Islet precursor cell (in vitro differentiated cells): Measurements from ENCODE around the gene RPTOR.

Source experiments
- DNase-seq: peaks from one replicate; pipeline ENCODE4 v3.0.0-alpha.2; 2018

RPTOR gene

GRCh38 chr17:80822700-80823410 is 278.2 kb downstream of the RPTOR start:
- no peak for DNase-seq

GRCh38 chr17:80824549-80825470 is 280.2 kb downstream of the RPTOR start:
- DNase-seq = no peak

- peak; percentile 62 for DNase-seq
Observed at GRCh38 chr17:80825471-80826345, 281.1 kb downstream of the RPTOR start.

- DNase-seq = no peak
Observed at GRCh38 chr17:80826346-80826954, 281.8 kb downstream of the RPTOR start.

GRCh38 chr17:80826955-80827645 is 282.5 kb downstream of the RPTOR start:
- DNase-seq = peak; percentile 89

- DNase-seq = peak; percentile 64
Observed at GRCh38 chr17:80827646-80828643, 283.3 kb downstream of the RPTOR start.

GRCh38 chr17:80829166-80829813 is 284.7 kb downstream of the RPTOR start:
- DNase-seq = no peak

- no peak for DNase-seq
Observed at GRCh38 chr17:80830020-80830780, 285.6 kb downstream of the RPTOR start.

GRCh38 chr17:80831491-80831890 is 286.9 kb downstream of the RPTOR start:
- no peak for DNase-seq

GRCh38 chr17:80832266-80832676 is 287.6 kb downstream of the RPTOR start:
- DNase-seq = peak; percentile 88

- peak; percentile 100 for DNase-seq
Observed at GRCh38 chr17:80832888-80833583, 288.4 kb downstream of the RPTOR start.

GRCh38 chr17:80833952-80834892 is 289.6 kb downstream of the RPTOR start:
- DNase-seq = no peak

GRCh38 chr17:80834893-80835275 is 290.2 kb downstream of the RPTOR start:
- no peak for DNase-seq

- DNase-seq = no peak
Observed at GRCh38 chr17:80835816-80836657, 291.4 kb downstream of the RPTOR start.

- no peak for DNase-seq
Observed at GRCh38 chr17:80836658-80836965, 292.0 kb downstream of the RPTOR start.

- DNase-seq = no peak
Observed at GRCh38 chr17:80836971-80837481, 292.4 kb downstream of the RPTOR start.
